ENCODE results near the gene MARCHF11.

MARCHF11 gene, protein sequence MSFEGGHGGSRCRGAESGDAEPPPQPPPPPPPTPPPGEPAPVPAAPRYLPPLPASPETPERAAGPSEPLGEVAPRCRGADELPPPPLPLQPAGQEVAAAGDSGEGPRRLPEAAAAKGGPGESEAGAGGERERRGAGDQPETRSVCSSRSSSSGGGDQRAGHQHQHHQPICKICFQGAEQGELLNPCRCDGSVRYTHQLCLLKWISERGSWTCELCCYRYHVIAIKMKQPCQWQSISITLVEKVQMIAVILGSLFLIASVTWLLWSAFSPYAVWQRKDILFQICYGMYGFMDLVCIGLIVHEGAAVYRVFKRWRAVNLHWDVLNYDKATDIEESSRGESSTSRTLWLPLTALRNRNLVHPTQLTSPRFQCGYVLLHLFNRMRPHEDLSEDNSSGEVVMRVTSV

DNA sequence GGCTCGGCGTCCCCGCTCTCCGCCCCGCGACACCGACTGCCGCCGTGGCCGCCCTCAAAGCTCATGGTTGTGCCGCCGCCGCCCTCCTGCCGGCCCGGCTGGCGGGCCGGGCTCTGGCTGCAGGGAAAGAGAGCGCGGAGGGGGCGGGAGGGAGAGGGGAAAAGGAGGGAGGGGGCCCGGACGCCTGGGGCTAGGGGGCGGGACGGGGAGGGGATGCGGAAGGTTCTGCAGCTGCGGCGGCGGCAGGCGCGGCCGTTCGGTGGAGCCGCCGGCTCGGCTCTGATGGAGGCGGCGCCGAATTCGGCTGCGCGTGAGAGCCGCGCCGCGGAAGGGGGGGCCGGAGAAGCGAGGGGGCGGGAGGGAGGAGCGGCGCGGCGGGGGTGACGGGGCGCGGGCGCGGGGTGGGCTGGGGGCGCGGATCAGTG, at the start of gene MARCHF11:
TSS of gene MARCHF11 (minus strand) at position 281 of the 425 bp plus-strand sequence. CDS start at position 65, 216 bp downstream.
- DNase-seq = no peak

DNA sequence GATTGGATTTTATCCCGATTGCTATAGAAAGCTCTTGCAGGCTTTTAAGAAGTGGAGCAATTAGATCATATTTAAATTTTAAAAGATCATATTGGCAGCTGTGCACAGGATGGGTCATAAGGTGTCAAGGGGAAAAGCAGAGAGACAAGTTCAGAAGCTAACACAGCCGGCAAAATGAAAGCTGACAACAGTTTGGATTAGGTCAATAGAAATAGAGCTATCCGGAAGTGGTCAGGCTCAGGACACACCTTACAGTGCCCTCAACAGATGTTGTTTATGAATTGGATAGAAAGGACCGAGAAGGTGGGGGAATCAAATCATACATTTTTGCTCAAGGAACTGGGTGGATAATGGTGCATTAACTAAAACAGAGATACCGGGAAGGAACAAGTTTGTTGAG, 46.3 kb upstream of the MARCHF11 start:
- no peak for DNase-seq

DNA sequence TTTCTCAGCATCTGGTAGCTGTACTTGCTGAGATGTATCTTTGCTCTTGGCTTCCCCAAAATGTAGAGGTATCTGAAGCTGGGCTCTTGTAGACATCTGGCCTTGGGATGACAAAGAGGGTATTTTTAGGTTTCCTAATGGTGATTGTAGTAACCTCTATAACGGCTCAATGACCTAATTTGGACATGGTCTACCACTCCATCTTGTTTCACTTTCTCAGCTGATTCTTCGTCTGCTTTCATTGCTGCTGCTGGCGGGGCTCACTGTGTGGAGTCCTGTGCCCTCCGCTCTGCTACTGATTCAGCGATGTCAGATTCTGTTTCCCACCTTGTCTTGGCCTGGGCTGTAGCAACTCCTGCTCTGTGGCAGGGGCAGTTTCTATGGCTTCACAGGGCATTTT, 12.7 kb upstream of the MARCHF11 start:
- no peak for DNase-seq

DNA sequence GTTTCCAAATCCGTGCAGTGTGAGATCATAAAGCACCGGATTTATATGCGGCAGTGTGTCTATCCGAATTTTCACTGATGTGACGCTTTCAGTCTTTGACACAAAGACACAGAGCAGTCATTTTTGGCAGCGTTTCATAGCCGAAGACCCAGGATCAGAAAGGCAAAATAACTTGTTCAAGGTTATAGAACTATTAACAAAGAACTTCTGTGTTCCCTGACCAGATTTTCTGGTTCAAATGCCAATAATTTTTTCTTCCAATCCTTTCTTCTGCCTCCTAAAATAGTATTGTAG, 1.1 kb upstream of the MARCHF11 start:
- no peak for DNase-seq

DNA sequence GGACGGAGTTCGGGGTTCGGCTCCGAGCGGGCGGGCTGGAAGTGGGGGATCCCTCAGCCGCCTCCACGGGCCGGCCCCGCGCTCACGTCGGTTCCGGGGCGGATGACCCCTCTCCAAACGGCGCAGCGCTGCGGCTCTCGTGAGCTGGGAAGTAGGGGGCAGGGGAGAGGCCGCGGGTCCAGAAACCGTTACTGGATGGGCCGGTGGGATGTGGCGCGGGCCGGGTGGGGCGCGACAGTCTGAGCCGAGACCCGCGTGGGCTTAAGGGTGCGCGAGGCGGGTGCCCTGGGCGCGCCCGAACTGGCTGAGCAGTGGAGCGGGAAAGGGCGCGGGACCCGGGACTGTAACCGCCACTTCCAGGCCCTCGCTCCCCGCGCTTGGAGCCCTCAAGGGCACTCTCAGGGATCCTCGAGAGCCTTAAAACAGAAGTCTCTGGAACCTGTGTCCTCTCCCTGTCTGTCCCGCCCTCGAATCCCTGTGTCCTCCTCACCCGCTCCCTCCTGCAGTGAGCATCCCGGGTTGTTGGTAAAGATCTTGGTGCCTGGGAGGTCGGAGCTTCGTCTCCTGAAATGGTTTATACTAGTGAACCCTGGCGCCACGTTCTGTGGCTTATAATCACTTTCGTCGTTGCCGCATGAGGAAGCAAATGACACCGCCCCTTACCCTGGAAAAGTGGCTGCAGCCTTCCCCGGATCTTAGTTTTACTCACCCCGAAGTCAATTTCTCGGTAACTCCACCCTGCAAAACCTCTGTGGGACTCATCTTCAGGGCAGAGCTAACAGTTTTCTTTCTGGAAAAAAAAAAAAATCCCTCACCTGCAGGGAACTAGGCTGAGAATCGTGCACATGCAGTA, 571 bp upstream of the MARCHF11 start:
- DNase-seq = no peak

DNA sequence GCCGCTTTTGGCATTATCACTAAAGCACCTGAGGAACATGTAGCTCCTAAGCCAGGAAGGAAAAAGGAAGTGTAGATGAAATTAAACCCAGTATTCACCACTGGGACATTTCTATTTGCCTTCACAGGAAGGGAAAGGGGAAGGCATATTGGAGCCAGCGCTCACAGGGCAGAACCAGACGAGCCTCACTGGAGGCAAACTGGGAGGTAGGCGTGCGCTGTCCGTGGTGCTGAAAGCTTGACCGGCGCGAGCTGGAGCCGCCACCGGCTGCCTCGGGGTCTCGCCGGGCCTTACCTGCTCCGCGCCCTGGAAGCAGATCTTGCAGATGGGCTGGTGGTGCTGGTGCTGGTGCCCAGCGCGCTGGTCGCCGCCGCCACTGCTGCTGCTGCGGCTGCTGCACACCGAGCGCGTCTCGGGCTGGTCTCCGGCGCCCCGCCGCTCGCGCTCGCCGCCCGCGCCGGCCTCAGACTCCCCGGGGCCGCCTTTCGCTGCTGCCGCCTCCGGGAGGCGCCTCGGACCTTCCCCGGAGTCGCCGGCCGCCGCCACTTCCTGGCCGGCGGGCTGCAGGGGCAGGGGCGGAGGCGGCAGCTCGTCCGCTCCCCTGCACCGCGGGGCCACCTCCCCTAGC, 732 bp downstream of the MARCHF11 start:
- peak; percentile 25 for DNase-seq

DNA sequence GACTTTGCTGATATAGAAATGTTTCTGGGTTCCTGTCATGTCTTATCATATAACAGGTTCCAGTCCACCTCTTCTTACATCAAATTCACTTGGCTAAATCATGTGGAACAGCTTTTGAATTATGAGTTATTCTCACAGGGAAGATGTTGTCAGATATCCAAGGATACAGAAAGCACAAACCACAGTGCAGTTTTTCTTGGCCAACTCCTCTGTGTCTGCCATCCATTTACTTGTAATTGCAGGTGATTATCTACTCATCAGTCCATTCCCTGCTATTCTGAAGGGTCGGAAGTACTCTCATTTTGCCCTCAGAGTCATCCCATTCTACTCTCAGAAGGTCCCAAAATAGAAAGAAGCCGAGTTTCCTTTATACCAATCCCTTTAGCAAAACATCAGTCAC, 10.0 kb downstream of the MARCHF11 start:
- no peak for DNase-seq

DNA sequence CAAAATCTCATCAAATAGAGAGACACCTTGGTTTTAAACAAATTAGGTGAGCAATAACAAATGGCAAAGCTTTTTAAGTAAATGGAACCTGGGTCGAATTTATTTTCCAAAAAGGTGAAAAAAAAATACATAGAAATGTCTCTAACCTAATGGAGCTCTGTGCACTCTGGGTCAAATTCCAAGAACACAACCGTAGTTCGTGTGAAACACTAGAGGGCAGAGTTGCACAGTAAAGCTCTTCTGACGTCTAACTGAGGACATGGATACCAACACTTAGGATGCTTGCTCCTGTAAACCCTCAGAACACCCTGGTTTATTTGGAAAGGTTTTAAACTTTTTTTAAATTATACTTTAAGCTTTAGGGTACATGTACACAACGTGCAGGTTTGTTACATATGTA, 18.9 kb downstream of the MARCHF11 start:
- no peak for DNase-seq

DNA sequence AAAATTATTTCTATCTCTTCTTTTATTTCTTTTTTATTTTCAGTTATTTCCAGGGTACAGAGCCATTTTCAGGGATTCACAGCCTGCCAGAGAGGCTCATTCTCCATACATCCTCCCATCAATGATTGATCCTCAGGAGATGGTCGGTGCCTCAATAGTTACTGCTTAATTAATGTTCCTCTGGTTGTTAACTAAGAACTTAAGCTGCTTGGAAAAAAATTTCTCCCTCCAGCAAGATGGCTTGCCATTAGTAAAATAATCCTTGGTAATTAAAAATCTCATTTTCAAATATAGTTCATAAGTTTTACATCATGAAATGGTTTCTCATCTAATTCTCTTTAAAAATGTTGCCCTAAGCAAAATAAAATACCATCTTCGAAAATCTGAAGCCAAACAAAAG, 20.0 kb downstream of the MARCHF11 start:
- DNase-seq = no peak

DNA sequence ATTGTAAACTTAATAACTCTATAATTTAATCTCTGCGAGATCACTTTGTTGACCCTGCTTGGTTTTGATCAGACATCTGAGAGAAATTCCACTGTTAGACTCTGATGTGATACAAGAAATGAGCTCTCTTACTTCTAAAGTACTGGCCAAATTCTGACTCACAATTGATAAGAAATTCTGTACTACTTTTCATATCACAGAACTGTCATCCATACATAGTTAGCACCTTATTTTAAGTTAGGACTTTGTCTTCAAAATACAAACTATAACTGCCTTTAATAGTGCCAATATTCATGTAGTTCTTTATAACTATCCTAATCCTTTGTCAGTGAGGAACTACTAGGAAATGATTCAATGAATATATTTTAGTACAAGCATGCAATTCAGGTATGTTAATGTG, 23.4 kb downstream of the MARCHF11 start:
- DNase-seq = no peak

DNA sequence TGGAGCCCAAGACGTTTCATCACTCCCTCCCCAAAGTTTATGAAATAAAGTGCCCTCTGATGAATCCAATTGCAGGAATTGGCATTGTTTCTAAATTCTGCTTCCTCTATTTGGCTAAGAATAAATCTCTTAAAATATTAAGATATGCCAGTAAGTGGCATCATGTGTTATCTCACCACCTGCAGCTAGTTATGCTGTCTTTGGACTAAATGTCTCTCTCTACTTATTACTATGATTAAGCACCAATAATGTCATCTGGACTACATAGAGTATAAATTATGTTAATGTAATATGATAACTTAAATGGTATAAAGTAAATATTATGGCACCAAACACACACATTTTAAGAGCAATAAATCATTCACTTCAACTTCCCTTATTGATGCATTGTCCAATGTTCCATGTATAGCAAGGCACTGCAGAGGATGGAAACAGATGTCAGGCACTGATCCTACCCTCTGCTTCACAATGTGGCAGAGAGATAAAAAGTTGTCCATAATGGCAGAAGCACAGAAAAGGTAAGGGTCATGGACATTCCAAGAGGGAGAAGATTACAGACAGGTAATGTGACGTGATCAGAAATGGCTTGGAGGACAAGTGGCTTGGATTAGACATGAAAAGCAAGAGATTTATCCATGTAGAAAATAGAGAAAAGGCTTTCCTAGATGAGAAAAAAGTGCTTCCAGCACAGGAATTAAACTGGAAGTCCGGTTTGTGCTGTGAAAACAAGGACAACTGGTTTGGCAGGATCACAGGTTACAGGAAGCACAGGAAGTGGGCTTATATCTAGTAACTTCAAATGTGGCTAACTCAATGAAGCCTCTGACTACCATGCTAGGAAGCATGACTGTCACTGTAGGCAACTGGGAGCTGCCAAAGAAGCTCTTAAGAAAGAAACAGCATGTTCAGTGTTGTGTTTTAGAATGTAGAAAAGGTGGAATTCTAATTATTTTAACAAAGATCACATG, 26.7 kb downstream of the MARCHF11 start:
- DNase-seq = no peak

DNA sequence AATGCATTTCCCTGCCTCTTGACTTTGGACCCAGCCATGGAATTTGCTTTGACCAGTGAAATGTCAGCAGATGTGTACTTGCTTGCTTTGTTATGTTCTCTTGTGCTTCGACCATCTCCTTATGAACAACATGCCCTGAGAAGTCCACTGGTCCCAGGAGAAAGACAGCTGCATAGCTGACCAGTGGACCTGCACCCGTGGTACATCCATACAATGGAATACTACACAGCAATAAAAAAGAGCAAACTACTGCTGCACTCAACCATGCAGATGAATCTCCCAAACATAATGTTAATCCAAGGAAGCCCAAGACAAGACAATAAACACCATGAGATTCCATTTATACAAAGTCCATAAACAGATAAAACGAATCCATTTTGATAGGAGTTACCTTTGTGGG, 30.0 kb downstream of the MARCHF11 start:
- DNase-seq = no peak

DNA sequence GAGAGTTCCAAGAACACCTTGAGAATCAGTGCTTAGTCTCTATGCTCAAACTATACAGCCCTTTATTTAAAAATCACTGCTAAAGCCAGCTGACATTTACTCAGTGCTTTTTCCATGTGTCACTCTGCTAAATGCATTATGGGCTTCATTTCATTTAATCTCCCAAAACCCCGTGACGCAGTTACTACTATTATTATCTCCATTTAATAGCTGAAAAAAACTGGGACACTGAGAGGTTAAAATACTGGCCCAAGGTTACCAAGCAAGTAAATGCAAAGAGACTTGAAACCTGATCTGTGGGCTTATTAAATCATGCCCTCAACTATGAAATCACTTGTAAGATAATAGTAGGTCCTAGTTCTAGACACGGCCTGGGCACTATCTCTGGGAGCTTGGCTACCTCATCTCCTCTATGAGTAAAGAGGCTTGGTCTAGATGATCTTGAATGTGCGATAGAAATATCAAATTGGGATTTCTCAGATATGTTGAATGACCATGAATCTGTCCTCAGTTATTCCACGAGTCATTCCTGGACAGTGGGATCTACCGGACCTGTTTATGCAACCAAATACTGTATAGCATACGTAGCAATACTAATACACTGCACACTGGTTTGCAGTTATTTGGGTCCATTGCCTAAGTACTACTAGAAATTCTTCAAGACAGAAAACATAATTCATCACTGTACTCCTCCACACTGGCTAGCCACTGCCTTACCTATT, 32.3 kb downstream of the MARCHF11 start:
- DNase-seq = no peak

DNA sequence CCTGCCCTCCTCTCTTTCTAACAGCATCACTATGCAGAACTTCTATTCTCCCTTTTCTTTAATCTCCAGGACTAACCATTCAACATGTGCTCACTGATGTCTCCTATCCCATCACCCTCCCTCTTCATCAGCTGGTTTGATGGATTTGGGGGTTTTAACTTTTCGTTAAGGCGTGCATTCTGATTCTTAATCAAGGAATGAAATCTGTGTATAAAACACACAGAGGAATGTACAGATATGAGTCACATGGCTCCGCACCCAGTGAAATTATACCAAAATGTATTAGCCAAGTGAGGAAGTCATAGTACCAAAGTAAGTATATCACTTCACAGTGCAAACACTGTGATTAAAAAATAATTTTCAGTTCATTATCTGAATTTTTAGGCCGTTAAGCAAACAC, 35.2 kb downstream of the MARCHF11 start:
- no peak for DNase-seq

DNA sequence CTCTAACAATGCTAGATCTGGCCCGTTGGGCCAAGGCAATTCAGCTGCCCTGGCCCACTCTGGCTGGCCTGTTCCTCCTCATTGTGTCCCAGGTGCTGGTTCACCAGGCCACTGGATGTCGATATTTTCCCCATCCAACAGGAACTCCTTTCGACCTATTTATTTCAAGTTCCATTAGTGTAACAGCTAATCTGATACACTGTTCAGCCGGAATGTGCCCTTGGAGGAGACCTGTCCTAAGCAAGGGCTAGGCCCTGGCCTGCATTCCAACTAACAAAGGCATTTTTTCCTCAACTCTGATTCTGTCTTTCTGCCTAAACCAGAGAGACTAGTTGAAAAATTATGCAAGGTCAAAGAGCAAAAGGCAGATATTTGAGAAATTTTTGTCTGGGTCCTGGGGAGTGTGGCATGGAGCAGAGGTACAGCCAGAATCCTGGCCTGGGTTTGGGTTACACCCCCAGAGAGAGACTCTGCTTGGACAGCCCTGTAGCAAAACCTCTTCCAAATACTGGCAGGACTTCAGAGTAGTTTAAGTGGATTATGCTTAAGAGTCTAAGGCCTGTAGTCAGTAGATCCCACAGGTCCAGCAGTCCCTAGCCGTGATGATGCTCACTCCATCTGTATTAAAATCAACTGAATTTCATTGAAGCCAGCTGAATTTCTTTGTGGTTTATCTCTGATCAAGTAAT, 36.1 kb downstream of the MARCHF11 start:
- no peak for DNase-seq

DNA sequence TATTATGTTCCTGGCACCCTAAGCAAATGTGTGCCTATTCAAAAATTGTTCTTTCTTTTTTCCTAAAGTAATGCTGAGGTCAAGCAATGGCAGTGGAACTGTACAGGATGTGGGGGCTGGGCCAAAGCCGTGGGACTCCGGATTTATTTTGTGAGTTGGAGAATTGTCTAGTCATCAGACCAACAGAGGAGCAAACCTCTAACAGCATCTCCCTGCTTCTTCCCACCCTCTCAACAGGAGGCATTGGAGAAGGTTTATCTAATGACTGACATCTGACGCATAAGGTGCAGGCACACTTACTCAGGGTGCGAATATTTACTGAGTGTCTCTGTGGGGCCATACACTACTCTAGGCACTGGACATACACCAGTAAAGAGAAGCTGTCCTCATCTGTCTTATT, 38.6 kb downstream of the MARCHF11 start:
- DNase-seq = no peak

DNA sequence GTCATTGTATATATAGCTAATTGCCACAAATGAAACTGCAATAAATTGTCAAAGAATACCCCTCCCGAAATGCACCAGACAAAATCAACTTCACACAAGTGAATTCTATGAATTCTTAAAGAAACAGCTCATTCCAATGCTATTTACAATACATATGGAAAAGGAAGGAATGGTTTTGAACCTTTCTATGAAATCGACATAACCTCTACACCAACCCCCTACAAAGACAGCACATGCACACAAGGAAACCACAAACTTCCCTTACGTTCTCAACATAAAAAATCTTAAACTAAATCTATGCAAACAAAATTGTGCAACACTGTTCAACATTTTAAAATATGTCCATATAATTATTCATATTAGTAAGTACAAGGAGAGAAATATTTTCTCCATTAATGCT, 39.2 kb downstream of the MARCHF11 start:
- DNase-seq = no peak

DNA sequence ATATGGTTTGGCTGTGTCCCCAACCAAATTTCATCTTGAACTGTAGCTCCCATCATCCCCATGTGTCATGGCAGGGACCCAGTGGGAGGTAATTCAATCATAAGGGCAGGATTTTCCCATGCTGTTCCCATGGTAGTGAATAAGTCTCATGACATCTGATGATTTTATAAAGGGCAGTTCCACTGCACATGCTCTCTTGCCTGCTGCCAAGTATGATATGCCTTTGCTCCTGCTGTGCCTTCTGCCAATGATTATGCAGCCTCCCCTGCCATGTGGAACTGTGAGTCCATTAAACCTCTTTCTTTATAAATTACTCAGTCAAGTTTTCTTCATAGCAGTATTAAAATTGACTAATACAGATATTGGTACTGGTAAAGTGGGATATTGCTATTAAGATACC, 42.4 kb downstream of the MARCHF11 start:
- no peak for DNase-seq

DNA sequence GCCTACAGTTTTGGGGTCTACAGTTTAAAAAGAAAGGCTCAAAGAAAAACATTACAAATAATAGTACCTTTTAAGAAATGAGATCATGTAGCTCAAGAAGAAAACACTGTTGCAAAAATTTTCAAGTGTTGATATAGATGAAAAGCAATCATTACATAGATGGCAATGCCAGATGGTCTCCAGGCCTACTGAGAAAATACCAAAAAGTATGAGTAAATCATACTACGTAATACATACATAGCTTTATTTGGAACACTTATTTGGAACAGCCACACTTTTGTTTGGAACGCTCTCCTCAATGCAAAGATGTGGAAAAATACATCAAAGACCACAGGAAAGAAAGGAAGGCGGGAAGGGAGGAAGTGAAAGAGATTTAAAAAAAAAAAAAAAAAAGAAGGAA, 44.1 kb downstream of the MARCHF11 start:
- DNase-seq = no peak

DNA sequence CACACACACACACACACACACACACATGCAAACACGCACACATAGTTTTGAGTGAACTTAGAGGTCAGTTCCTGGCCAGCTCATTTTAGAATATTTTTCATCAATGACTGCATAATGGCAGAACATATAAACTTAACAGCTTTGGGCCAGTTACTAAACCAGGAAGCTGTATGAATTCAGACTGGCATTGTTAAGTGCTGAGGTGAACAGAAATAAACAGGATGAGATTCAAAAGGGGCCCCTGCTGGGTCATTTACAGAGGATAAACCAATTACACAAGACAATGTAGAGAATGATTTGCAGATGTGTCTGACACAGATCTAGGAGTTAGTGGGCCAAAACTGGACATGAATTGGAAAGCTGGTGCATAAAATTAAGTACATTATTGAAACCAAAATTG, 44.6 kb downstream of the MARCHF11 start:
- DNase-seq = no peak

DNA sequence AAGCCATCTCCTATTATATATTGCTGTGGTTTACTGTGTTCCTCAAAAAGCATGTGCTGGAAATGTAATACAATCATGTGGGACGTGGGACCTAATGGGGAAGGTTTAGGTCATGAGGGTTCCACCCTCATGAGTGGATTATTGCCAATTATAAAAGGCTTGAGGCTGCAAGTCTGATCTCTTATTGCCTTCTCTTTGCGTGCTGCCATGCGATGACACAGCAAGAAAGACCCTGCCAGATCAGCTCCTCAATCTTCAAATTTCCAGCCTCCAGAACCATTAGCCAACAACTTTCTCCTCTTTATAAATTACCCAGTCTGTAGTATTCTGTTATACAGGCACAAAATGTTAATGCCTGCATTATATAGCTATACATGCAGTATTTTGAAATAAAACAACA, 45.4 kb downstream of the MARCHF11 start:
- DNase-seq = no peak

Measured in activated naive CD4-positive, alpha-beta T cell treated with anti-CD3 and anti-CD28 coated beads, Interleukin-2, amount 50 U/mL, for 16 hours (primary cell).